T-helper 1 cell treated with Interleukin-12 subunit alpha and Interleukin-12 subunit beta and Interleukin-4 antibody, amounts not matched to agents 30 μg/mL and 1 μg/mL, for 36 hours (primary cell): Measurements from ENCODE around the gene KLF8.
A peak's percentile ranks its signal among the peaks of the same experiment; 100 is the strongest.
"Not testable (repeated sequence)": the region's sequence is repeated elsewhere in the genome, so short reads cannot be mapped to it uniquely, and the experiment has no call there.

ENCODE experiments used
- H3K27ac Mint-ChIP-seq: one replicate; pipeline ENCODE4 v1.8.0; 2021; ENCODE audit warnings: mild to moderate bottlenecking, mixed read lengths
- H3K27me3 Mint-ChIP-seq: one replicate; pipeline ENCODE4 v1.8.0; 2021; ENCODE audit warnings: low read depth, mixed read lengths
- H3K36me3 Mint-ChIP-seq: one replicate; pipeline ENCODE4 v1.8.0; 2021; ENCODE audit warnings: low read depth, mixed read lengths
- H3K4me1 Mint-ChIP-seq: one replicate; pipeline ENCODE4 v1.8.0; 2021; ENCODE audit warnings: low read depth, mixed read lengths
- H3K4me3 Mint-ChIP-seq: one replicate; pipeline ENCODE4 v1.8.0; 2021; ENCODE audit warnings: mild to moderate bottlenecking, moderate library complexity, mixed read lengths
- H3K9me3 Mint-ChIP-seq: one replicate; pipeline ENCODE4 v1.8.0; 2021; ENCODE audit warnings: mixed read lengths

The KLF8 gene

GRCh38 chrX:56232221-56233082 lies at the start of gene KLF8:
Gene KLF8 (plus strand): TSS chrX:56232356. CDS start chrX:56233335, 979 bp downstream.
- H3K4me3 Mint-ChIP-seq, result peak within 1 kb of the TSS; percentile 89
- peaks cover 39% of the 10 kb centered on the region for H3K4me1 Mint-ChIP-seq
- peaks cover 8% of the 10 kb centered on the region for H3K36me3 Mint-ChIP-seq
- no peaks in the 10 kb centered on the region for H3K9me3 Mint-ChIP-seq
- peaks cover 3% of the 10 kb centered on the region for H3K27me3 Mint-ChIP-seq
- peak within 1 kb of the TSS; percentile 85 for H3K27ac Mint-ChIP-seq

GRCh38 chrX:56206945-56207344 lies 25.2 kb upstream of the KLF8 start:
- not testable (repeated sequence) for H3K27me3 Mint-ChIP-seq, H3K27ac Mint-ChIP-seq, H3K9me3 Mint-ChIP-seq, H3K4me1 Mint-ChIP-seq, H3K4me3 Mint-ChIP-seq, H3K36me3 Mint-ChIP-seq

GRCh38 chrX:56211701-56212100 lies 20.5 kb upstream of the KLF8 start:
- Mint-ChIP-seq H3K4me3 (no peak overlapping the region), H3K27ac (peak overlapping the region; percentile 26), H3K4me1 (no peaks in the 10 kb centered on the region), H3K36me3 (no peaks in the 10 kb centered on the region), H3K9me3 (no peaks in the 10 kb centered on the region), H3K27me3 (no peaks in the 10 kb centered on the region)

DNA sequence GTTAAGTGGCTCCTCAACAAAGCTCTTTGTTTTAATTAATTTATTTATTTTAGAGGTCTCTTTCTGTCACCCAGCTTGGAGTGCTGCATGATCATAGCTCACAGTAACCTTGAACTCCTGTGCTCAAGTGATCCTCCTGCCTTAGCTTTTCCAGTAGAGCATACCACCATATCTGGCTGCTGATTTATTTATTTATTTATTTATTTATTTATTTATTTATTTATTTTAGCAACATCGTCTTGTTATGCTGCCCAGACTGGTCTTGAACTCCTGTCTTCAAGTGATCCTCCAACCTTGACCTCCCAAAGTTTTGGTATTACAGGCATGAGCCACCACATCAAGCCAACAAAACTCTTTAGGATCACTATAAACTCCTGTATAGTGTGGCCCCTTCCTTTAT lies 15.8 kb upstream of the KLF8 start:
- Mint-ChIP-seq H3K9me3 (no peaks in the 10 kb centered on the region), H3K27ac (no peak overlapping the region), H3K36me3 (no peaks in the 10 kb centered on the region), H3K4me3 (no peak overlapping the region), H3K4me1 (no peaks in the 10 kb centered on the region), H3K27me3 (no peaks in the 10 kb centered on the region)

DNA sequence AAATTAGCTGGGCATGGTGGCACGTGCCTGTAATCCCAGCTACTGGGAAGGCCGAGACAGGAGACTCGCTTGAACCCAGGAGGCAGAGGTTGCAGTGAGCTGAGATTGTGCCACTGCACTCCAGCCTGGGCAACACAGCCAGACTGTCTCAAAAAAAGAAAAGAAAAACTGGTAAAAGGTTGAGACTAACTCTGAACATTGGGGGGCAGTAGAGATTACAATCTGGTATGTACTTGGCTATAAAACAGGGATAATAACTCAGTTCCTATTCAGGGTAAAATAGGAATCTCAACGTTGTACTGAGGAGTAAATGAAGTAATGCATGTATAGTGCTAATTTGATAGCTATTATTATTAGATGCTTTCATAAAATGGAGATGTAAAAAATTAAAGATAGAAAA lies 12.5 kb upstream of the KLF8 start:
- no peaks in the 10 kb centered on the region for H3K4me1 Mint-ChIP-seq
- H3K9me3 Mint-ChIP-seq, result no peaks in the 10 kb centered on the region
- no peaks in the 10 kb centered on the region for H3K27me3 Mint-ChIP-seq
- no peak overlapping the region for H3K4me3 Mint-ChIP-seq
- H3K36me3 Mint-ChIP-seq, result no peaks in the 10 kb centered on the region
- no peak overlapping the region for H3K27ac Mint-ChIP-seq

GRCh38 chrX:56221101-56221500 lies 11.1 kb upstream of the KLF8 start:
- Mint-ChIP-seq H3K4me3 (no peak overlapping the region), H3K9me3 (no peaks in the 10 kb centered on the region), H3K27ac (no peak overlapping the region), H3K27me3 (no peaks in the 10 kb centered on the region), H3K4me1 (no peaks in the 10 kb centered on the region), H3K36me3 (no peaks in the 10 kb centered on the region)

GRCh38 chrX:56222473-56223000 lies 9.6 kb upstream of the KLF8 start:
- Mint-ChIP-seq H3K4me1 (no peaks in the 10 kb centered on the region), H3K9me3 (no peaks in the 10 kb centered on the region), H3K36me3 (no peaks in the 10 kb centered on the region), H3K4me3 (no peak overlapping the region), H3K27me3 (no peaks in the 10 kb centered on the region), H3K27ac (no peak overlapping the region)

DNA sequence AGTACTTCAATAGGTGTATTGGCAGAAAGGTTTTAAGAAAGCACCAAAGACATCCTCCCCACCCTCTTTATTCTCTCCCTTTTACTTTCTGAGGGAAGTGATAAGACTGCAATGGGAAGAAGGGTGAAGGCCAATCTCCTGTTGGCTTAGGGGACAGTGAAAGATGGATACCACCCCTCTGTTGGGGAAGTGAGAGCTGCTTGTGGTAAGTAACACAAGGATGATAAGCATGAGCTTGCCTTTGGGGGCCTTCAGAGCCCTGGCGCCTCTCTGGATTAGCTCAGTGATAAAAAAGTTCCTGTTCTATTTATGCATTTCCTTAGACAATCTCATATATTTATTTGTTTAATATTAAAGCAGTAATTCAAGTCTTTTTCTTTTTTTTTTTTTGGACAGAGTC lies 5.2 kb upstream of the KLF8 start:
- Mint-ChIP-seq H3K4me3 (no peak overlapping the region), H3K4me1 (peaks cover 11% of the 10 kb centered on the region), H3K27me3 (peaks cover 3% of the 10 kb centered on the region), H3K9me3 (no peaks in the 10 kb centered on the region), H3K36me3 (no peaks in the 10 kb centered on the region), H3K27ac (no peak overlapping the region)

DNA sequence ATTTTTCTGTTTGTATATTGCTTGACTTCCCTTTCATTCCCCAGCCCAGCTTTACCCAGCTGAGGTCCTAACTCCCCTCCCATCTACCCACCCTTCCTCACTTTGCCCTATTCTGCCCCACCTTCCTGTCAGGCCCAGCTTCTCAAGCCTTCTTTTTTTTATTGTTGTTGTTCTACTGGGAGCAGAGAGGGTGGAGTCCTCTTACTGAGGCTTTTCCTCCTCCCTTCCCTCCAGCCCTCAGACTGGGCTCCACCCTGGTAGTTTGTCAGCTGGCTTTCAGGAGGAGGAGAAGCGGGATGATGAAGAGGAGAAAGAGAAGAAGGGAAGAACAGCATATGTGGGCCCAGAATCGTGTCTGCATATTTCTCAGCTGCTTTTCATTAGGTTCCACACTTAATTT lies 3.2 kb upstream of the KLF8 start:
- H3K9me3 Mint-ChIP-seq, result no peaks in the 10 kb centered on the region
- H3K27me3 Mint-ChIP-seq, result peaks cover 3% of the 10 kb centered on the region
- H3K4me3 Mint-ChIP-seq, result no peak overlapping the region
- no peaks in the 10 kb centered on the region for H3K36me3 Mint-ChIP-seq
- H3K4me1 Mint-ChIP-seq, result peaks cover 23% of the 10 kb centered on the region
- H3K27ac Mint-ChIP-seq, result no peak overlapping the region

GRCh38 chrX:56231537-56232090 lies 542 bp upstream of the KLF8 start:
- Mint-ChIP-seq H3K4me3 (peak overlapping the region; percentile 63), H3K27ac (no peak overlapping the region), H3K4me1 (peaks cover 38% of the 10 kb centered on the region), H3K27me3 (peaks cover 3% of the 10 kb centered on the region), H3K9me3 (no peaks in the 10 kb centered on the region), H3K36me3 (peaks cover 8% of the 10 kb centered on the region)

- Mint-ChIP-seq H3K9me3 (no peaks in the 10 kb centered on the region), H3K4me1 (peaks cover 39% of the 10 kb centered on the region), H3K27ac (peak overlapping the region; percentile 85), H3K4me3 (peak overlapping the region; percentile 89), H3K27me3 (peaks cover 3% of the 10 kb centered on the region), H3K36me3 (peaks cover 8% of the 10 kb centered on the region)
Measured at GRCh38 chrX:56233100-56233499, 944 bp downstream of the KLF8 start.

GRCh38 chrX:56233682-56234081 lies 1.5 kb downstream of the KLF8 start:
- peak overlapping the region; percentile 38 for H3K27ac Mint-ChIP-seq
- H3K36me3 Mint-ChIP-seq, result peaks cover 8% of the 10 kb centered on the region
- peaks cover 39% of the 10 kb centered on the region for H3K4me1 Mint-ChIP-seq
- H3K27me3 Mint-ChIP-seq, result peaks cover 3% of the 10 kb centered on the region
- H3K4me3 Mint-ChIP-seq, result peak overlapping the region; percentile 89
- no peaks in the 10 kb centered on the region for H3K9me3 Mint-ChIP-seq

- Mint-ChIP-seq H3K36me3 (peaks cover 11% of the 10 kb centered on the region), H3K4me3 (no peak overlapping the region), H3K9me3 (no peaks in the 10 kb centered on the region), H3K27me3 (no peaks in the 10 kb centered on the region), H3K27ac (no peak overlapping the region), H3K4me1 (peaks cover 5% of the 10 kb centered on the region)
Measured at GRCh38 chrX:56248492-56248891, 16.3 kb downstream of the KLF8 start.

DNA sequence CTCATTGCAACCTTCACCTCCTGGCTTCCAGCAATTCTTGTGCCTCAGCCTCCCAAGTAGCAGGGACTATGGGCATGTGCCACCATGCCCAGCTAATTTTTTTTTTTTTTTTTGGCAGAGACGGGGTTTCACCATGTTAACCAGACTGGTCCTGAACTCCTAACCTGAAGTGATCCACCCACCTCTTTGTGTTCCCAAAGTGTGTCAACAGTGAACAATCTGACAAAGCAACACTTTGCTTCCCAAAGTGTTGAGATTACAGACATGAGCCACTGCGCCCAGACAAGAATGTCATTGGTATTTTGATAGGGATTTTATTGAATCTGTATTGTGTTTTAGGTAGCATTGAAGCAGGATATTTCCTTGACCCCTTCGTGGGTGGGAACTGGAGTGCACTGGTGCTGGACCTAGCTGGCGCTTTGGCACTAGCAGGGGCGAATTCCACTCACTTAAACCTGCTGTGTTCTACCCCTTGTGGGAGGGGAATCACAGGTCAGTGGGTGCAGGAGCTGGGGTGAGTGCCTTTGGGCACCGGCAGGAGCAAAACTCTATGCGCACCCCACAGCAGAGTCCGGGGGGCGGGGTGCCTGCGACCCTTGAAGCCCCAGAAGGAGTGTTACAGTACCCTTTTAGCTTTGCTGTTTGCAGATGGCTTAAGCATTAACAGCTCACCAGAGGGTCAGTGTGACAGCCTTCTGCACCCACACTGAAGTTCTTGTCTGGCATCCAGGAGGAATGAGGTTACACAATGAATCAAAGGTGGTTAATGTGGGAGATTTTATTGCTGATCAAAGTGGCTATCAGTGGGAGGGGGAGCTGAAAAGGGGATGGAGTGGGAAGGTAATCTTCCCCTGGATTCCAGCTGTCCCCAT lies 21.9 kb downstream of the KLF8 start:
- no peaks in the 10 kb centered on the region for H3K27me3 Mint-ChIP-seq
- H3K4me3 Mint-ChIP-seq, result no peak overlapping the region
- H3K4me1 Mint-ChIP-seq, result no peaks in the 10 kb centered on the region
- no peaks in the 10 kb centered on the region for H3K9me3 Mint-ChIP-seq
- H3K36me3 Mint-ChIP-seq, result peaks cover 18% of the 10 kb centered on the region
- H3K27ac Mint-ChIP-seq, result no peak overlapping the region
